Renal pelvis (tissue), 3 donors: ENCODE results near the gene TNS1. TPM values are rescaled to one million over a fixed set of nuclear protein-coding genes. Genes with fewer than 3 reads are reported as not detected.

ENCODE experiments used
- polyA plus RNA-seq, 3 donors: library from polyadenylated mRNA; unstranded; fragments of 120-200 nt; gene quantifications; one replicate each; pipeline ENCODE4 v1.2.1, GENCODE V29; 2013; ENCODE audit not compliant: insufficient read length in 3 of 3

The TNS1 gene
- polyA plus RNA-seq, 3 donors, result 56.6 to 75.9 (median 67.8) TPM

Other genes starting within 250 kb of the TNS1 start
- under 1 TPM; 0.08 to 0.43 (median 0.36) TPM for gene RUFY4, start 66.3 kb upstream of the TNS1 start, polyA plus RNA-seq
- under 1 TPM; 0.14 to 0.74 (median 0.36) TPM for gene CXCR2, start 123.0 kb upstream of the TNS1 start, polyA plus RNA-seq
- gene CXCR1, start 164.0 kb upstream of the TNS1 start, polyA plus RNA-seq, result under 1 TPM in 1 of 3 donors, not detected in 2; 0.07 TPM
- 100 to 1,000 TPM; 235 to 239 (median 237) TPM for gene ARPC2, start 214.2 kb upstream of the TNS1 start, polyA plus RNA-seq